ENCODE measurements around the gene DHH.

- TF ChIP-seq, protein P1, sequence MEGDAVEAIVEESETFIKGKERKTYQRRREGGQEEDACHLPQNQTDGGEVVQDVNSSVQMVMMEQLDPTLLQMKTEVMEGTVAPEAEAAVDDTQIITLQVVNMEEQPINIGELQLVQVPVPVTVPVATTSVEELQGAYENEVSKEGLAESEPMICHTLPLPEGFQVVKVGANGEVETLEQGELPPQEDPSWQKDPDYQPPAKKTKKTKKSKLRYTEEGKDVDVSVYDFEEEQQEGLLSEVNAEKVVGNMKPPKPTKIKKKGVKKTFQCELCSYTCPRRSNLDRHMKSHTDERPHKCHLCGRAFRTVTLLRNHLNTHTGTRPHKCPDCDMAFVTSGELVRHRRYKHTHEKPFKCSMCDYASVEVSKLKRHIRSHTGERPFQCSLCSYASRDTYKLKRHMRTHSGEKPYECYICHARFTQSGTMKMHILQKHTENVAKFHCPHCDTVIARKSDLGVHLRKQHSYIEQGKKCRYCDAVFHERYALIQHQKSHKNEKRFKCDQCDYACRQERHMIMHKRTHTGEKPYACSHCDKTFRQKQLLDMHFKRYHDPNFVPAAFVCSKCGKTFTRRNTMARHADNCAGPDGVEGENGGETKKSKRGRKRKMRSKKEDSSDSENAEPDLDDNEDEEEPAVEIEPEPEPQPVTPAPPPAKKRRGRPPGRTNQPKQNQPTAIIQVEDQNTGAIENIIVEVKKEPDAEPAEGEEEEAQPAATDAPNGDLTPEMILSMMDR (tag by site-specific recombination; IDR thresholded peaks at IDR 0.05) = no peak
- TF ChIP-seq ATF2 (tag by site-specific recombination; IDR thresholded peaks at IDR 0.05; ENCODE audit: low read depth) (no peak), ZNF561 (tag by site-specific recombination; IDR thresholded peaks at IDR 0.05; ENCODE audit: borderline replicate concordance) (no peak), ZNF747 (tag by site-specific recombination; IDR thresholded peaks at IDR 0.05) (no peak), TCF7L2 (IDR thresholded peaks at IDR 0.05; ENCODE audit: borderline replicate concordance, low read depth, low read length) (no peak), ZNF596 (tag by site-specific recombination; IDR thresholded peaks at IDR 0.05) (no peak), YY1 (tag by site-specific recombination; IDR thresholded peaks at IDR 0.05) (no peak), PATZ1 (tag by site-specific recombination; IDR thresholded peaks at IDR 0.05) (no peak)
- TF ChIP-seq, protein P2, sequence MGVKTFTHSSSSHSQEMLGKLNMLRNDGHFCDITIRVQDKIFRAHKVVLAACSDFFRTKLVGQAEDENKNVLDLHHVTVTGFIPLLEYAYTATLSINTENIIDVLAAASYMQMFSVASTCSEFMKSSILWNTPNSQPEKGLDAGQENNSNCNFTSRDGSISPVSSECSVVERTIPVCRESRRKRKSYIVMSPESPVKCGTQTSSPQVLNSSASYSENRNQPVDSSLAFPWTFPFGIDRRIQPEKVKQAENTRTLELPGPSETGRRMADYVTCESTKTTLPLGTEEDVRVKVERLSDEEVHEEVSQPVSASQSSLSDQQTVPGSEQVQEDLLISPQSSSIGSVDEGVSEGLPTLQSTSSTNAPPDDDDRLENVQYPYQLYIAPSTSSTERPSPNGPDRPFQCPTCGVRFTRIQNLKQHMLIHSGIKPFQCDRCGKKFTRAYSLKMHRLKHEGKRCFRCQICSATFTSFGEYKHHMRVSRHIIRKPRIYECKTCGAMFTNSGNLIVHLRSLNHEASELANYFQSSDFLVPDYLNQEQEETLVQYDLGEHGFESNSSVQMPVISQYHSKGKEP (tag by site-specific recombination; IDR thresholded peaks at IDR 0.05) = no peak
- TF ChIP-seq, protein P3, sequence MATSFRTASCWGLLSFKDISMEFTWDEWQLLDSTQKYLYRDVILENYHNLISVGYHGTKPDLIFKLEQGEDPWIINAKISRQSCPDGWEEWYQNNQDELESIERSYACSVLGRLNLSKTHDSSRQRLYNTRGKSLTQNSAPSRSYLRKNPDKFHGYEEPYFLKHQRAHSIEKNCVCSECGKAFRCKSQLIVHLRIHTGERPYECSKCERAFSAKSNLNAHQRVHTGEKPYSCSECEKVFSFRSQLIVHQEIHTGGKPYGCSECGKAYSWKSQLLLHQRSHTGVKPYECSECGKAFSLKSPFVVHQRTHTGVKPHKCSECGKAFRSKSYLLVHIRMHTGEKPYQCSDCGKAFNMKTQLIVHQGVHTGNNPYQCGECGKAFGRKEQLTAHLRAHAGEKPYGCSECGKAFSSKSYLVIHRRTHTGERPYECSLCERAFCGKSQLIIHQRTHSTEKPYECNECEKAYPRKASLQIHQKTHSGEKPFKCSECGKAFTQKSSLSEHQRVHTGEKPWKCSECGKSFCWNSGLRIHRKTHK (tag by site-specific recombination; IDR thresholded peaks at IDR 0.05) = no peak
Observed at GRCh38 chr12:49043241-49043640, 51.4 kb downstream of the DHH start.
